PC-3 (cell line): ENCODE results near the gene ANGPTL8.

Source experiments
- EZH2 ChIP-seq: fragments of 300-600 bp; sonication (generic); IDR thresholded peaks from one replicate; pipeline ENCODE4 v1.6.1; 2017; ENCODE audit warnings: antibody characterized with exemption, mild to moderate bottlenecking, low read length; ENCODE audit not compliant: unreplicated experiment
- EZH2phosphoT487 ChIP-seq: fragments of 300-600 bp; sonication (generic); IDR thresholded peaks from 2 replicates; pipeline ENCODE4 v1.6.1; 2018; ENCODE audit warnings: mild to moderate bottlenecking, antibody characterized with exemption, low read length, borderline replicate concordance

DNA sequence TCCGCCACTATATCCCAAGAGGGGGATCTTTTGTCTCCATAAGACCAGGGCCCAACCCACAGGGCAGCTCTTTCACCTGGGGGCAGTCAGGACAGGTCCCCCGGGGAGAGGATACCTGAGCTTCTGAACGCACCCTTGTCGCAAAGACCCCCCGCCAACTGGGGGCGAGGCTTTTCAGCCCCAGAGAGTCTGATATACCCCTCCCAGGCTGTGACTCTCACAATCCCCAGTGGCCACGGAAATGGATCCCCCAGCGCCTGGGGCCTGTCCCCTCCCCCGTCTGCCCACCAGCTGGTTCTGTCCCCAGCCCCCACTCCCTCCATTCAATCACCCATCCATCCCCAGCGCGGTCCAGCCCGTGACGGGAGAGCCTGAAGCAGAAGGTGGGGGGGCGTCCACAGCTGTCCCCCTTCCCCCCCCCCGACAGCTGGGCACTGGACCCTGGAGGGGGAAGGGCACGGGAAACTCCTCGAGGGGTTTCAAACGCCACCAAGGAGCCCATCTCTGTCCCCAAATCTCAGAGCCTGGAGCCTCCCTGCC lies 22.1 kb downstream of the ANGPTL8 start:
- no peak for TF ChIP-seq EZH2
- no peak for TF ChIP-seq EZH2phosphoT487
